Measurements from ENCODE around the gene MTMR12. TPM values are rescaled to one million over a fixed set of nuclear protein-coding genes. Genes with fewer than 3 reads are reported as not detected.

MTMR12 gene
- total and polyA plus RNA-seq, 2 of the 8 experiments (the other 6 are each of a cell fraction or from before 2014, with no cell fraction given), result 19.1 to 59.3 TPM

- no peak overlapping the region for H2BK20ac ChIP-seq (ENCODE audit: low read length)
- no peak overlapping the region for H2AFZ ChIP-seq (ENCODE audit: low read length)
- H3K27me3 ChIP-seq (replicated peaks in 1 of 4; ENCODE audit: control insufficient read depth in 3 of 4, extremely low read depth in 1 of 4, insufficient read depth in 3 of 4, low read length in 3 of 4), result no peaks in the 10 kb centered on the region
- H3K23me2 ChIP-seq (ENCODE audit: low read depth, low read length), result no peaks in the 10 kb centered on the region
- no peak overlapping the region for H4K8ac ChIP-seq (ENCODE audit: extremely low read depth, insufficient read depth, low read length)
- ChIA-PET CTCF (ENCODE audit: partially characterized antibody) (interaction anchor here (0.8 to 1.2 kb wide), 2 partner anchors 9 to 159 kb away, joined by 3 read pairs; no protein-coding TSS in a partner anchor), POLR2A (ENCODE audit: partially characterized antibody) (no interaction called here)
- no peak overlapping the region for H2BK15ac ChIP-seq (ENCODE audit: low read length)
- H3K18ac ChIP-seq (ENCODE audit: extremely low read depth, low read length), result no peak overlapping the region
- H2BK5ac ChIP-seq (ENCODE audit: low read depth, low read length), result no peak overlapping the region
- peaks cover 14 to 76% (median 48%) of the 10 kb centered on the region in 4 experiments; a peak in 7 of 8 replicates for H3K36me3 ChIP-seq (ENCODE audit: control insufficient read depth in 2 of 4, insufficient read depth in 4 of 4, low read length in 3 of 4)
- no peak for TF ChIP-seq SAP30 (IDR thresholded peaks at IDR 0.05; ENCODE audit: insufficient read depth, insufficient replicate concordance, low read length)
- TF ChIP-seq YY1 (IDR thresholded peaks at IDR 0.05; ENCODE audit: low read depth, low read length), result no peak
- TF ChIP-seq SUZ12 (IDR thresholded peaks at IDR 0.05; ENCODE audit: low read length), result no peak
- TF ChIP-seq MAX (IDR thresholded peaks at IDR 0.05), result no peak
- no peak for TF ChIP-seq PHF8 (conservative IDR thresholded peaks at IDR 0.05; ENCODE audit: low read depth, low read length)
- TF ChIP-seq EGR1 (IDR thresholded peaks at IDR 0.05; ENCODE audit: borderline replicate concordance, low read depth, low read length), result no peak
- H4K20me1 ChIP-seq (replicated peaks in 1 of 2; ENCODE audit: control insufficient read depth in 1 of 2, insufficient read depth in 2 of 2, low read length in 2 of 2), result peaks cover 0 to 2% of the 10 kb centered on the region in 2 experiments
- no peak overlapping the region for H3K4me2 ChIP-seq (ENCODE audit: insufficient read depth in 1 of 2, low read depth in 2 of 2, low read length in 2 of 2)
- no peak overlapping the region for H2AK5ac ChIP-seq (ENCODE audit: low read depth, low read length)
- no peak overlapping the region for H3K23ac ChIP-seq (ENCODE audit: insufficient read length)
- H3K4ac ChIP-seq (replicated peaks; ENCODE audit: insufficient read length, low read depth, low read length), result no peak overlapping the region
- H3K9ac ChIP-seq (replicated peaks in 1 of 4; ENCODE audit: extremely low read depth in 1 of 4, low read depth in 3 of 4, low read length in 3 of 4), result 0 out of 7 replicates have a peak overlapping the region, but pooled peaks of 1 of the 4 experiments have one; percentile 4
- no peaks in the 10 kb centered on the region for H3K79me2 ChIP-seq (ENCODE audit: control insufficient read depth in 1 of 2, insufficient read depth in 2 of 2, low read length in 2 of 2)
- H3K27ac ChIP-seq (ENCODE audit: low read depth, low read length), result no peak overlapping the region
- H4K5ac ChIP-seq (ENCODE audit: insufficient read length, low read depth, low read length), result no peak overlapping the region
- no peak overlapping the region for H3K4me3 ChIP-seq (ENCODE audit: extremely low read depth in 1 of 4, insufficient read depth in 2 of 4, low read depth in 3 of 4, low read length in 4 of 4)
- DNase-seq (ENCODE audit: low read depth in 1 of 2, low spot score in 2 of 2) (no peak), FAIRE-seq (no peak)
- no peak overlapping the region for H3K14ac ChIP-seq (ENCODE audit: insufficient read length)
- H3K9me3 ChIP-seq (ENCODE audit: insufficient read depth in 2 of 2, low read depth in 1 of 2, low read length in 1 of 2), result no peaks in the 10 kb centered on the region
- WGBS, 2 experiments (ENCODE audit: extremely low coverage in 1 of 2, insufficient coverage in 1 of 2, insufficient read length in 1 of 2, insufficient replicate concordance in 2 of 2, low coverage in 1 of 2, low lambda C conversion rate in 2 of 2, missing lambda C conversion rate in 1 of 2), result 94% methylated on average over 5 of the region's 5 CpGs; no CpG with 5 or more reads in 1 of the 2 experiments
- no peaks in the 10 kb centered on the region for H3K79me1 ChIP-seq (ENCODE audit: low read depth, low read length)
- no peak overlapping the region for H4K91ac ChIP-seq (replicated peaks; ENCODE audit: insufficient read length, low read length)
- no peak overlapping the region for H2BK12ac ChIP-seq (ENCODE audit: low read depth, low read length)
- no peak overlapping the region for H2BK120ac ChIP-seq (replicated peaks; ENCODE audit: low read depth, low read length)
- H3K56ac ChIP-seq (replicated peaks; ENCODE audit: insufficient read length, low read depth, low read length), result no peak overlapping the region
- no peaks in the 10 kb centered on the region for H3K4me1 ChIP-seq (replicated peaks in 1 of 4; ENCODE audit: control insufficient read depth in 3 of 4, insufficient read depth in 4 of 4, low read length in 3 of 4)
These were observed 73.4 kb downstream of the MTMR12 start for GRCh38 chr5:32239385-32239784.

Data from H1 (cell line).